ENCODE data around the gene NFATC3.

- no peak for TF ChIP-seq CTCF (IDR thresholded peaks at IDR 0.05)
- TF ChIP-seq POLR2A (IDR thresholded peaks at IDR 0.05) = no peak
Measured at GRCh38 chr16:68275611-68276191, 190.5 kb downstream of the NFATC3 start.
